ENCODE results near the gene ADD3.

ADD3 gene, protein sequence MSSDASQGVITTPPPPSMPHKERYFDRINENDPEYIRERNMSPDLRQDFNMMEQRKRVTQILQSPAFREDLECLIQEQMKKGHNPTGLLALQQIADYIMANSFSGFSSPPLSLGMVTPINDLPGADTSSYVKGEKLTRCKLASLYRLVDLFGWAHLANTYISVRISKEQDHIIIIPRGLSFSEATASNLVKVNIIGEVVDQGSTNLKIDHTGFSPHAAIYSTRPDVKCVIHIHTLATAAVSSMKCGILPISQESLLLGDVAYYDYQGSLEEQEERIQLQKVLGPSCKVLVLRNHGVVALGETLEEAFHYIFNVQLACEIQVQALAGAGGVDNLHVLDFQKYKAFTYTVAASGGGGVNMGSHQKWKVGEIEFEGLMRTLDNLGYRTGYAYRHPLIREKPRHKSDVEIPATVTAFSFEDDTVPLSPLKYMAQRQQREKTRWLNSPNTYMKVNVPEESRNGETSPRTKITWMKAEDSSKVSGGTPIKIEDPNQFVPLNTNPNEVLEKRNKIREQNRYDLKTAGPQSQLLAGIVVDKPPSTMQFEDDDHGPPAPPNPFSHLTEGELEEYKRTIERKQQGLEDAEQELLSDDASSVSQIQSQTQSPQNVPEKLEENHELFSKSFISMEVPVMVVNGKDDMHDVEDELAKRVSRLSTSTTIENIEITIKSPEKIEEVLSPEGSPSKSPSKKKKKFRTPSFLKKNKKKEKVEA

DNA sequence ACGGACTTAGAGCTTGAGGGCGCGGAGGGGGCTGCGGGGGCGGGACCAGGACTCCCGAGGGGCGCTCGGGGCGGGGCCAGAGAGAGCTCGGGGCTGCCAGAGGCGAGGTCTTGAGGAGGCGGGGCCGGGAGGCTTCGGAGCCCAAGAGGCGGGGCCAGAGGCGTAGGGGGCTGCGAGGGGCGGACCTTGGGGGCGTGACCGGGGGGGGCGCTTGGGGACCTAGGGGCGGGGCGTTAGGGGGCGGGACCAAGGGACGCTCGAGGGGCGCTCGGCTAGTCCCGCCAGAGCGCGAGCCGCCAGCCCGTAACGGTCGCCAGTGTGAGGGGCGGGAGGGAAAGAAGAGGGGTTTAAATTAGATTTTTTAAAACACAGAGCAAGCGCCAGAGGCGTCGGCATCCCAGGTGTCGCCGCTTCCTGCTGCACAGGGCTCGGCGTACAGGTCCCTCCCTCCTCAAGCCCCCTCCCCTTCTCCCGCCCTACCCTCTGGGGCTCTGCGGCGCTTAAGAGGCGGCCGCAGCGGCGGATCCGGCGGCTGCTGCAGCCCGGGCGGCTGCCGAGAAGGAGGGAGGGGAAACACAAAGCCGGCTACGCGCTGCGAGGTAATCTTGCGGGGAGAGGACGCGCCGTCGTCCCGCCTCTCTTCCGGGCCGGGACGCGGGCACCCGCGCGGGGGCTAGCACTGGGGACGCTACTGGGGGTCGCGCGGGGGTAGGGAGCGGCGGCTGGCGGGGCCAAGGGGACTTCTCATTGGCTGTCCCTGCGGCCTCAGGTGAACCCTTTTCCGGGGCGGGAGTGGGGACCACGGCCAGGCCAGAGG lies at the start of gene ADD3:
Gene ADD3, plus strand, starts transcription at position 284 of the 817 bp plus-strand sequence. CDS start 92,670 bp downstream, outside the sequence.
- peak; percentile 93 for DNase-seq

DNA sequence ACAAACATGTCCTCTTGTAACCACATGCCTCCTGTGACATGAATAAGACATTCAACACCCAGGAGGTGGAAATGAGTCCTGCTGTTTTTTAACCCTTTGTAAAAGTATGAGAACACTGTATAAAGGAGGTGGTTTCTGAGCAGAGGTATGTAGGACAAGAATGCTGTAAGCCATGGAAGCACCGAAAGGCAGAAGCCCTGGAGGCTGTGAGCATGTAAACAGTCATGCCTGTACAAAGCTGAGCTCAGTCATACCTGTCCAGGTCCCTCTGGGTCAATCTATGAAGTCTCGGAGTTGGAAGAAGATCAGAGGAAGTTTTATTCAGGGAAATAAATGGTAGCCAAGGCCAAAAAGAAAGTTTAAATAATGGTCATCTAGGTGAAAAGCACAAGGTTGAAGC lies 49.7 kb upstream of the ADD3 start:
- no peak for DNase-seq

DNA sequence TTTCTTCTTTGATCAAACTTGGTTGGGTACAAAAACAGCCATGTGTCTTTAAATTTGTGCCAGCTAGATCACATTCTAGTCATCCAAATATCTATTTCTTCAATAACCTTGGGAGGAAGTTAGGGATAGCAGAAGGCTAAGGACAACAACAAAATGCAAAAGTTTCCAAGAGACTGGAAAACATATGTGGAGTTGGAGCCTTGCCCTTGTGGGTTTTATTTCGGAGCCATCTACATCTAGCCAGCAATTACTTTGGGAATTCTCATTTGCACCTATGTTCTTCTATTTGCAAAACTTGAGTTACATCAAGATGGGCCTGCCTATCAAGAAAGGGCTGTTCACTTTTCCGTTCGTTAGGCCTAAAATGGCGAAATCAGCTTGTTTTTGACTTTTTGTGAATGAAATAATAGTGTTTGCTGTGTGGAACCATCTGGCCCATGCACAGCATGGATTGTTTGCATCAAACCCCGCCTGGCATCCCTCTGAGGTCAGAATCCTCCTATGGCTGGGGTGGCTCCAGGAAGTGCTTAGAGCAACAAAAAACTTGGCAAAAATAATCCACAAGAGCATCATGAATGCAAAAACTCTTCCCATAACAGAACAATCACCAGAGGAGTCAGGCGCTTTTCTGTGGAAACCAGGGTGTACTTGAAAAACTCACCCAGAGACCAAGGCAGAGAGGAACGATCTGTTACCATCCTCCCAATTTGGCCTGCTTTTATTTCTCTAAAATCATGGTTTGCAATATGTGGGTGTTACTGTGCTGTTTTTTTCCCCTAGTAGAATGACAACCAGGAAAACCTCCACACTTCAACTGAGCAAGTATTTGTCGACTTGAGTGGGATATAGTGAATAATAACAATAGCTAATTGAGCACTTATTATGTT lies 48.3 kb upstream of the ADD3 start:
- no peak for DNase-seq

DNA sequence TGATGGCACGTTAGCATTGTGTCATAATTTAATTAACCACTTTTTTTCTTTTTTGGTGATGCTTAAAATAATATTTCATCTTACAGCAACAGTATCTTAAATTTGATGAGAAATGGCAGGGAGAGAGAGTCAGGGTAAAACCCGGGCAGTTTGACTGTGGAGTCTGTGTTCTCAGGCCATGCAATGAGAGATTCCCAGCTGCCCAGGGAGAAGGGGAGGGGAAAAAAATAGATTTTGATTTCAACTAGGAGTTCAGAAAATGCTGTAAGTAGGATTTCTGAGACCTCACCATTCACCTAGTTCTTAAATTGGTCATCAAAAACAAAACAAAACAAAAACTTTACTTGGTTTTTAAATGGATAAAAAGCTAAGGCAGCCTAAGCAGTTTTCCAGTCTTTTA lies 47.1 kb upstream of the ADD3 start:
- DNase-seq: no peak

DNA sequence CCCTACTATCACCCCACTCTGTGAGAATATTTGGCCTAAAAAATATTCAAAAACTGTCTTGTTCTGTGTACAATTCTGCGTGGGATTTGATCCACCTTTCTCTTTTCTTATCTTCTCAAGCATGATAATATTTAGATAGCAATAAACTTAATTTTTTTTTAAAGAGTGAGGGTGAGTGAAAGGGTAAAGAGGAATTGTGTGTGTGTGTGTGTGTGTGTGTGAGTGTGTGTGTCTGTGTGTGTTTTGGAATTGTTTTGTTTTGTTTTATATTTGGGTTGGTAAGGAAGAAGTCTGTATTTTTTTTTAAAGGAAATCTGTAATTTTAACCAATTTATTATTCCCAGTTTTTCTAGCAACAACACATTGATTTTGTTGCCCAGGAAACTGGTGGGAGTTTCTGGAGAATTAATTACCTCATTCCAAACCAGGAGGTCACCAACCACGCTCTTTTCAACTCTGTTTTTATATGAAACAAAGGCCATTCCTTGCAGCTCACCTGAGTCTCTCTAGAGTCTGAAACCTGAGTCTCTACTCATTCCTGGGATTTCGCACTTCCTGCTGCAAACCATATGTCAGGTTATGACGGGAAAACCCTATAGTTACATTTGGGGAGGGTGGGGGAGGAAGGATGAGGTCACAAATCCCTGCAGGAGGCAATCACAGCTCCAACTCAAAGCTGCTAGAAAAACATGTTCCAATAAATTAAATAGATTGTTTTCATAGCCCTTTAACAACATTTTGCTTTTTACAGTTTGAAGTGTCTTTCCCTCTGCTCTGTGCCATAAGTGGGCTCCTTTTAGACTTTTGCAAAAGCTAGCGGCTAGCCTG lies 46.4 kb upstream of the ADD3 start:
- no peak for DNase-seq

DNA sequence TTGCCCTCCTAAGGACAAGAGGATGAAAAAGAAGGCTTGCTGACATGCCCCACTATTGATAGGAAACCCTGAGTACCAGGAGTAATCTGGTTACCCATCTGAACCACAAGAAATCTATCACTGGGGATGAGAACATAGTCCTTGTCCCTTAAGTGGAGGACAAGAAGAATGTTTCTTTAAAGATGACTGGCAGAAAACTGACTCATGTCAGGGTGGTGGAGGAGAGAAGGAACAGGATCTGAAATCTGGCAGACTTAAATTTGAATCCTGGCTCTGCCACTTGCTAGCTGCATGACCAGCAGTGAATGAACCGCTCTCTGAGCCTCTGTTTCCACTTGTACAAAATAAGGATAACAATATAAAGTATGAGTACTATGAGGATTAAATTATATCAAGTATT lies 45.5 kb upstream of the ADD3 start:
- no peak for DNase-seq

DNA sequence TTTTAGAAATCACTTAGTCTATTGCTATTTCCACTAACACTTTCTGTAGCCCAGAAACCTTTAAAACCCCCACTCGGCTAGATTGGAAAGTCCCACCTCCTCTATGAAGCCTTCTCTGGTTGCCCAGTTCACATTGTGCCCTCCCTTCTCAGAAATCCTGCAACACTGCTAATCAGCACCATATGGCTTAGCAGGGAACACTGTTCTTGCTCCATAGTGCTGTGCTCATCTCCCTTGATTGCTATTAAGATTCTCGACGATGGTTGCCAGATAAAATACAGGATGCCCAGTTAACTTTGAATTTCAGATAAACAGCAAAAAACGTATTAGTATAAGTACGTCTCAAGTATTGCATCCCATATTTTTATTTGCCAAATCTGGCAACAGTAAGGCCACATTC lies 44.3 kb upstream of the ADD3 start:
- no peak for DNase-seq

DNA sequence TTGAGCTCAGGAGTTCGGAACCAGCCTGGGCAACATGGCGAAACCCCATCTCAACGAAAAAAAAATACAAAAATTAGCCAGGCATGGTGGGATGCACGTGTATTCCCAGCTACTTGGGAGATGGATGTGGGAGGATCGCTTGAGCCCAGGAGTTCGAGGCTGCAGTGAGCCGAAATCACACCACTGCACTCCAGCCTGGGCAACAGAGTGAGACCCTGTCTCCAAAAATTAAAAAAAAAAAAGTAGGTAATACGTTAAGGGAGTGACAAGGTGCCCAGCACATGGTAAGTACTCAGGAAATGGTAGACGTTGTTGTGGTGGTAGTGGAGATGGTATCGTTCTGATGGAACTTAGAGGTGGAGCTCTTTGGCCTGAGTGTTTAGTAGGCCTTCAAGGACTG lies 43.5 kb upstream of the ADD3 start:
- no peak for DNase-seq

DNA sequence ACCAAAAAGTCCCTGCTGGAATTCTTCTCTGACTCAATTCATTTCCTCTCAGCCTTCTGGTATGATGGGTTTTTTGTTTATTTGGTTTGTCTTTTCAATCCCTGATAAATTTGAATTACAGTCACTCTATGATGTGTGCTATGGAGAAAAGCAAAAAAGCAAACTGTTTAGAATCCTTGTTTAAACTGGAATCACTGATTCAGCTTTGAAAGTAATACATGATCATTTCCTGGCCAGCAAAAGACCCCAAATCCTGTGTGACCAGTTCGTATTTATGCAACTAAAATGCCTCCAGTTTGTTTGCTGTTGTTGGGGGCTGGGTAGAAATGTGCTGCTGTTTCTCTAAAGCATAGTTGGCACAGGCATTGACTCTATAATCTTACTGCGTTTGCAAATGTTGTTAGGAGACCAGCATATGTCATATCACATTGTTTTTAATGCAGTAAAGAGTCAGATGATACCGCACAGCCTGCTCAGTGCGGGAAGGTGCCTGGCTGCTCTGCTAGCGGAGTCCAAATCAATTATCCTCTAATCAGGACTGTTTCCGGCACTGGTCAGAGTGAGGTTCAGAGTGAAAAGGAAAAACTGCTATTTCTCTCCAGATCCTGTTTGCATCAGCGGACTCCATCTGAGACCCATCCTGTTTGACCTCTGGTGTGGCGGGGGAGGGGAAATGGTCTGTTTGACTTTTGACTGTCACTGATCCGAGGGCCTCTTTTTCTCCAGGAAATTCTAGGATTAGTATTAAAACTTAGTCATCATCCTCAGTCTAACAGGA lies 40.6 kb upstream of the ADD3 start:
- DNase-seq: no peak

DNA sequence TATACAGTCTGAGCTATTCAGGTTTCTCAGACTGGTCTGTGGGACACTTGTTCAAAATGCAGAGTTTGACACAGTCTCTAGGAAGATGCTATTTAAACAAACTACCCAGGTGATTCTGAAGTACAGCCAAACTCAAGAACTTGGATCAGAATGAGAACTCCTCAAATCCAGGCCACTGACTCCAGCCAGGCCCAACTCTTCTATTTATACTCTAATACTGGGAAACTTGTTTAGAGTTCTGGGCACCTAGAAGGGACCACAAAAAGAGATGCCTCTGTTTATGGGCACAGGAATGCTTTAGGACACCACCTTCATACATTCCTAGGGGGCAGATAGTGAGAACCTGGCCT lies 40.1 kb upstream of the ADD3 start:
- DNase-seq: no peak

DNA sequence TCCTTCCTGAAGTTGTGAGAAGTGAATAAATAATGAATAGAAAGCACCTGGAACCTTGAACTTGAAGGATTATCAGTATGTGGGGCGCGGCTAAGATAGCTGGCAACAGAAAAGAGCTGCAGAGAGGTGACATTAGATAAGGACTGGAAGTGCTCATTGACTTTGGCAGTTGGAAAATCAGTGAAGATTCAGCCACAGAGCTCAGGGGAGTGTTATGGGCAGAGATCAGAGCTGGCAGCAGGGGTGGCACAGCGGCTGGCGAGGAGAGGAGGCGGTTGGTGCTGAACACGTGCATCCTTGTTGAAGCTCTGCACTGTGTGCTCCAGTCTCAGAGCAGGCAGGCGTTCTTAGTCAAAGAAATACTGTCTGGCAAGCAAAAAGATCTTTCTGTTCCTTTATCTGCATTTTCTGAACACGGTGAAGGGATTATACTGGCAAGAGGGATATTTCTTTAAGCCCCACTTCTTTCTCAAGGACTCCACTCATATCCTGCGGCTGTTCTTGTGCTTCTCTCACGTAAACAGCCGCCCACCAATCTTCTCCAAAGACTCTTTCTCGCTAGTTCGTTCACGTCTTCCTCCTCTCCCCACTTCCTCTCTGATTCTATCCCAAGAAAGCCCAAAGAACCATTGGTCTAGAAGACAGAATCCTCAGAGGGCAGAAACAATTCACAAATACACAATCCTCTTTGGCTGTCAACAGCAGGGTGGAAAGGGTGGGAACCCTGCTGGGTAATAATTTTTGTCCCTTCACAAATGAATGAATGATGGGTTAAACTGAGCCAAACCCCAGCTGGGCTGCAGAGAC lies 38.6 kb upstream of the ADD3 start:
- DNase-seq: no peak

DNA sequence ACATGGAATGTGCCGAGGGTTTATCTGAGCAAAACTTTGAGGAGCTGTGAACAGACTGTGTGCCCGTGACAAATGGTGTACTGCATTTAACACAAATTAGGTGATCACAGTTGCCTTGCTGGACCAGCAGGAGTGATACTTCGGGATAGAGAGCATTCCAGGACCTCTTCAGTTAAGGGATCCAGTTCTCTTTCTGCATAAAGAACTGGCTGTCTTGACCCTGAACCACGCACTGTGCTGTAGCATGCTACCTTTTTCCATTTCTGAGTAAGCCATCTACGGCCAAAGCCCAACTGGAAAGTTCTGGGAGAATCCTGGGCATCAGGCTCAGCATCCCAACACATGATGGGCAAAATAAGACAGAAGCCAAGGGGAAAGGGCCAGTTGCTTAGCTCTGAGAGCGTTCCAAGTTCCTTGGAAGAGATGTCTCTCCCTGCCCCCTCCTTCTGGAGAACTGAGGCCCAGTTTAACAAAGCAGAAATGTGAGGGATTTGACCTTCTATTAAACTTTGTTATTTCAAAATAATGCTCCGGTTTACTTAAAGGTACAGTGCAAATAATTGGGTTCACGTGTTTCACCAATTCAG lies 37.9 kb upstream of the ADD3 start:
- DNase-seq: no peak

DNA sequence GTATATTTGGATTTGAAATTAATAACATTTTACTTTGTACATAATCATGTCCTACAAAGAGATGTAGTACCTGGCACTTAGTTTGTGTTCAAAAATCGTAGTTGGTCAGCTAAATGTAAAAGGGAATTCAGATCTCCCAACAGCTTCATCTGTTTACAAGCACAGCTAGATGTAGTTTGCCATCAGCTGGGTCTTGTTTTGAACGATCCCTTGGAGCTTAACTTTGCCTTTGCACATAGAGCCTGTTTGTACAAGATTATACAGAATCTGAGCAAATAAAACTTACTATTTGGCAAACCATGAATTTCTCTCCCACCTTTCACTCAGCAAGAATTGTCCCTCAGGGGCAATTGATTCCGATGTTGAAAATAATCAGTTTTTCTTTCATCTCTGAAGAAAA lies 36.1 kb upstream of the ADD3 start:
- DNase-seq: no peak

DNA sequence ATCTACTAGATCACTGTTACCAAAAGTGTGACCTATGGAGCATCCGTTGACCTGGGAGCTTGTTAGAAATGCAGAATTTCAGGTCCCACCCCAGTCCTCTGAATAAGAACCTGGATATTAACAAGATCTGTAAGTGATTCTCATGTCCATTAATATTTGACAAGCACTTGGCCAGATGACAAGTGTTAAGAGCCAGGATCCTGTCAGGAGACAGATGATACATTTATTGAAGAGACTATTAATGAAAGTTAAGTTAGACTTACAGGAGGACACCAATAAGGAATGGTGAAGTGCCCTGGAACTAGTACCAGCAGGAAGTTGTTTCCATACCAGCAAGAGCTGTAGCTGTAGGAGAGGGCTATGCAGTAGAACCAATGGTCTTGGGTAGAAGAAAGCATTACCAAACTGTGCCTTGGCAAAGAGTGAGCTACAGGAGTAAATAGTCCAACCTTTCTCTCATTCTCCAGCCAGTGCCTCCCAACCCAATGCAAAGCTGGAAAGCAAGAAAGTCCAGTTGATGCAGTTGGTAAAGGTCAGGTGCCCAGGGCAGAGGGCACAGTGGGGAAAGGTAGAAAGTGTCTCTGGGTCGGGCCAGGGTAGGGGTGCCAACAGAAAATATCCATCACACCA lies 35.3 kb upstream of the ADD3 start:
- DNase-seq: no peak

DNA sequence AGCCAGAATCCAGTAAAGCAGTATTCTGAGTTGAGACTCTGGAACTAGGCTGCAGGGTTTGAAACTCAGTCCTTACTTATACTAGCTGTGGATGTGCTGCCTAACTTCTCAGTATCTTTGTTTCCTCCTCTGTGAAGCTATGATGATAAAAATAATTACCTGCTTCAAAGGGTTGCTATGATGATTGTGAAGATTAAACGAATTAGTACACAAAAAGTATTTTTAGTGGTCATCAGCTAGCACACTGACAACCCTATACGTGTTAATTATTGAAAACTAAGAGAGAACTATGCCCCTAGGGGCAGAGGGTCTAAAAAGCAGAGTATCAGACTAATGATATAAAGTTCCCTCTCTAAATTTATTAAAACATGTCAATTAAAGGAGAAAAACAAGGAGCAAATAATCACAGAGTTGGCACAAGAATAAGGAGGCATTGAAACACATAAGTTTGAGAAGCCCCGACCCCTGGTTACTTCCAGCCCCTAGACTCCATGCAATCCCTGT lies 34.4 kb upstream of the ADD3 start:
- no peak for DNase-seq

DNA sequence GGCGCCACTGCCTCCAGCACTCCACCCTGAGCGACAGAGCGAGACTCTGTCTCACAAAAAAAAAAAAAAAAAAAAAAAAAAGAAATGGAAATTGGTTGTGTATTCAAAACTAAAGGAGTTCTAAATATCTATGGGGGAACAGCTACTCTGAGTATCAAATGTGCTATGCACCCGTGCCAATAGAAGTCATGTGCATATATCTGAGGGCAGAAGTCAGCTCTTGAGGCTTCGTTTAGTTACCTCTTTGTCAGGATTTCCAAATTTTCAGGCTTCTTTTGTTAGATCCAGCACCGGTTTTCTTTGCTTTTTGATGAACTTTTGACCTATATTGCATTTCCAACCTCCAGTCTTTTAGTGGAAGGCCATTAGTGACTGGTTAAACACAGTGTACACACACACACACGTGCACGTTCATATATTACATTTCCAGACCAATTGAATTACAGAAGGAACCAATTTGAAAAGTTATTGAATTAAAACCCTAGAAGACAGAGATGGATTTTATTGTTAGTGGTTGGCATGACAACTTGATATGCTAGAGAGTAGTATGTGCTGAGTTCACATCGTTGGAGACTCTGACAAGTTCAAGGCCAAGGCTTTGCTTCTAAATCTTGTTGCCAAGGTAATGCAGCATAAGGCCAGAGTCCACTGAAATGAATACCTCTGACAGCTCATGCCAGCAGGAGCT lies 33.1 kb upstream of the ADD3 start:
- no peak for DNase-seq

DNA sequence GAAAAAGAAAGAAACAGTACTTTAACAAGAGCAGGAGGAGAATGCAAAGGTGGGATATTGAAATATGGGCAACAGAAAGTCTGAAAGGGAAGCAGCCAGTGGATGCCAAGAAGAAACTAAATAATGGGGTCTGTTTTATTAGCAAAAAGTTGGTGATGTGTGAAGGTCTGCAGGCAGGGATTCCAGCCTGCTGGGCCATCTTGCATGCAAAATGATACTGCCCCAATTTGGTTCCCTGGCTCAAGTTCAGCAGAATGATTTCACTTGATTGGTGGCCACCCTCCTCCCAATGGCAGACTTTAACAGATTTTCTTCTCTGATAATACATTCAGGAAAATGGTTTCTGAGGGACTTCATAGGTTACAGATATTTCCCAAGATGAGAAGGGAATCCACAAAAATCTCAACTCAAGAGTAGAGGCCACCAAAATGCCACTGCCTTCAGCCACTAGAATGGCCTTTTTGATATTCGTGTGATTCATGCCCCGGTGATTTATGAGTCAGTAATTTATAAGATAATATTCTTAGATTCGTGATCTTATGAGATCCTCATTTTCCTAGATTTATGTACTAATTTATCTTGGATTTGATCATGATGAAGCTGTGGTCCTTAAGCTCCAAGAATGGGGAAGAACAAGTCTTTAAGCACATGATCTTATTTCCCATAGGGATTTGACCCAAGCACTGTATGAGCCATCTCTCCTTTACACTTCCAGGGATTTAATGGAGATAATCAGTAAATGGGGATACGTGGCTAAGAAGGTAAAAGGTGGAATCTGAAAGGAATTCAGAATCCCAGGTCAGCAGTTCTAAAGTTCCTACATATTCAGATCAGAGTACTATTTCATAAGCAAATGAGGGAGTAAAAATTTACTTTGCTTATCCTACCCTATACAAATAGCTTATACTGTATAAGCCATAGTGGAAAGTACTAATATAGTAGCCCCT lies 32.3 kb upstream of the ADD3 start:
- DNase-seq: no peak

All from CD4-positive, alpha-beta T cell treated with Interferon gamma for 1 hour (primary cell).